ENCODE results near the gene PLCL2.

Gene PLCL2

DNA sequence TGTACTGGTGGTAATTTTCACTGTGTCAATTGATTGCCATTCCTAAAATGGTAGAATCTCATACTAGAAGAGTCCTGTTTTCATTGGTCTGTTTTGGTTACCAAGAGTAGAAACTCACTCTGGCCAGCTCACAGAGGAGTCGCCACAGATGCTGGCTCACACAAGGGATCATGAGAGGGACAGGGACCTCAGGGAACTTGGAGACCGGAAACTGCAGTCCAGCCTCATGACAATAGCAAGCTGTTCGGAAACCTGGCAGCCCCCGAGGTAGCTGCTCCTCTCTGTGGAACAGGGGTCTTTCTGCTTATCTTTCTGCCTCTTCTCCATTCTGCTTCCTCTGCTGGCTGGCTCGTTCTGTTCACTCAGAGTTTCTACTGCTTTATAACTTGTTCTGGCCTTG lies 192.9 kb downstream of the PLCL2 start:
- Histone ChIP-seq H3K4me1 (ENCODE audit: insufficient read depth, low read length, severe bottlenecking) (no peaks in the 10 kb centered on the region), H3K9ac (ENCODE audit: low read length) (no peak overlapping the region), H2AFZ (ENCODE audit: low read length) (no peak overlapping the region), H4K20me1 (ENCODE audit: insufficient read depth, low read length) (no peaks in the 10 kb centered on the region), H3K27ac (ENCODE audit: low read depth, low read length, poor library complexity, severe bottlenecking) (no peak overlapping the region), H3F3A (ENCODE audit: insufficient read depth, low read length) (no peaks in the 10 kb centered on the region), H3K9me3 (ENCODE audit: low read length) (no peaks in the 10 kb centered on the region), H3K9me2 (ENCODE audit: low read depth, low read length) (no peaks in the 10 kb centered on the region), H3K36me3 (ENCODE audit: insufficient read depth, low read length) (peaks cover 59% of the 10 kb centered on the region), H3K79me2 (ENCODE audit: insufficient read depth, low read length) (no peaks in the 10 kb centered on the region), H3K4me2 (ENCODE audit: low read length) (no peak overlapping the region), H3K4me3 (ENCODE audit: low read depth, low read length, poor library complexity, severe bottlenecking) (no peak overlapping the region), H3K27me3 (ENCODE audit: insufficient read depth, low read length) (no peaks in the 10 kb centered on the region)
- no peak for TF ChIP-seq EZH2 (IDR thresholded peaks at IDR 0.05; ENCODE audit: borderline replicate concordance, low read length)
- TF ChIP-seq, protein P1, sequence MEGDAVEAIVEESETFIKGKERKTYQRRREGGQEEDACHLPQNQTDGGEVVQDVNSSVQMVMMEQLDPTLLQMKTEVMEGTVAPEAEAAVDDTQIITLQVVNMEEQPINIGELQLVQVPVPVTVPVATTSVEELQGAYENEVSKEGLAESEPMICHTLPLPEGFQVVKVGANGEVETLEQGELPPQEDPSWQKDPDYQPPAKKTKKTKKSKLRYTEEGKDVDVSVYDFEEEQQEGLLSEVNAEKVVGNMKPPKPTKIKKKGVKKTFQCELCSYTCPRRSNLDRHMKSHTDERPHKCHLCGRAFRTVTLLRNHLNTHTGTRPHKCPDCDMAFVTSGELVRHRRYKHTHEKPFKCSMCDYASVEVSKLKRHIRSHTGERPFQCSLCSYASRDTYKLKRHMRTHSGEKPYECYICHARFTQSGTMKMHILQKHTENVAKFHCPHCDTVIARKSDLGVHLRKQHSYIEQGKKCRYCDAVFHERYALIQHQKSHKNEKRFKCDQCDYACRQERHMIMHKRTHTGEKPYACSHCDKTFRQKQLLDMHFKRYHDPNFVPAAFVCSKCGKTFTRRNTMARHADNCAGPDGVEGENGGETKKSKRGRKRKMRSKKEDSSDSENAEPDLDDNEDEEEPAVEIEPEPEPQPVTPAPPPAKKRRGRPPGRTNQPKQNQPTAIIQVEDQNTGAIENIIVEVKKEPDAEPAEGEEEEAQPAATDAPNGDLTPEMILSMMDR (IDR thresholded peaks at IDR 0.05; ENCODE audit: low read length), result no peak

DNA sequence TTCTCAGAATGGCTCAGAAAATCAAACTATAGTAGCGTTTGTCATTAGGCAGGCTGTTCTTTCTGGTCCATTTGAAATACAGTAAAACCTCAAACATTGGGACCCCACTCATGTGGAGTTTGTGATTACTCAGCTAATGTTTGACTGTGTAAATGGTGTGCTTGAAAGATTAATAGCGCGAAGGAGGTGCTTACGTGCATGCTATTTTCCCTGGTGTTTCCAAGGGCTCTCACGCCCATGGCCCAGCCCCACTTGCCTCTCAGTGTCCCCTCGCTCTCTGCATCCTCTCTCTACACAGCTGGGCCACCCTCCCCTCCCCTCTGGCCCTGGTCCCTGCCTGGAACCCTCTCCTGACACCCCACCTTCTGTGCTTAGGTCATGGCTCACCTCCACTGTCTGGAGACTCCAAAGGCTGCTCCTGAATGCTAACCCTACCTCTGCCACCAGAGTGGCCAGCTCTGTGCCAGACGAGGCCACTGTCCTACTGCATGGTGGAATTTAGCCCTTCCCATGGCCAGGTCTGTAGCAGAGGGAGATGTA lies 194.2 kb downstream of the PLCL2 start:
- no peaks in the 10 kb centered on the region for H3F3A ChIP-seq (ENCODE audit: insufficient read depth, low read length)
- no peaks in the 10 kb centered on the region for H3K79me2 ChIP-seq (ENCODE audit: insufficient read depth, low read length)
- H3K27me3 ChIP-seq (ENCODE audit: insufficient read depth, low read length), result no peaks in the 10 kb centered on the region
- no peaks in the 10 kb centered on the region for H3K9me3 ChIP-seq (ENCODE audit: low read length)
- no peak overlapping the region for H3K9ac ChIP-seq (ENCODE audit: low read length)
- no peaks in the 10 kb centered on the region for H3K9me2 ChIP-seq (ENCODE audit: low read depth, low read length)
- H4K20me1 ChIP-seq (ENCODE audit: insufficient read depth, low read length), result no peaks in the 10 kb centered on the region
- no peak overlapping the region for H3K4me3 ChIP-seq (ENCODE audit: low read depth, low read length, poor library complexity, severe bottlenecking)
- H3K4me1 ChIP-seq (ENCODE audit: insufficient read depth, low read length, severe bottlenecking), result no peaks in the 10 kb centered on the region
- no peak overlapping the region for H3K4me2 ChIP-seq (ENCODE audit: low read length)
- no peak for TF ChIP-seq EZH2 (IDR thresholded peaks at IDR 0.05; ENCODE audit: borderline replicate concordance, low read length)
- TF ChIP-seq, protein P1 (IDR thresholded peaks at IDR 0.05; ENCODE audit: low read length), result no peak
- H2AFZ ChIP-seq (ENCODE audit: low read length), result no peak overlapping the region
- peaks cover 57% of the 10 kb centered on the region for H3K36me3 ChIP-seq (ENCODE audit: insufficient read depth, low read length)
- no peak overlapping the region for H3K27ac ChIP-seq (ENCODE audit: low read depth, low read length, poor library complexity, severe bottlenecking)

GRCh38 chr3:17079933-17080332 lies 195.2 kb downstream of the PLCL2 start:
- Histone ChIP-seq H4K20me1 (ENCODE audit: insufficient read depth, low read length) (no peaks in the 10 kb centered on the region), H3K79me2 (ENCODE audit: insufficient read depth, low read length) (no peaks in the 10 kb centered on the region), H3K9me3 (ENCODE audit: low read length) (no peaks in the 10 kb centered on the region), H3K4me1 (ENCODE audit: insufficient read depth, low read length, severe bottlenecking) (no peaks in the 10 kb centered on the region), H3K27ac (ENCODE audit: low read depth, low read length, poor library complexity, severe bottlenecking) (no peak overlapping the region), H3K36me3 (ENCODE audit: insufficient read depth, low read length) (peaks cover 55% of the 10 kb centered on the region), H3K27me3 (ENCODE audit: insufficient read depth, low read length) (no peaks in the 10 kb centered on the region), H3F3A (ENCODE audit: insufficient read depth, low read length) (no peaks in the 10 kb centered on the region), H3K4me2 (ENCODE audit: low read length) (no peak overlapping the region), H3K9me2 (ENCODE audit: low read depth, low read length) (no peaks in the 10 kb centered on the region), H3K9ac (ENCODE audit: low read length) (no peak overlapping the region), H3K4me3 (ENCODE audit: low read depth, low read length, poor library complexity, severe bottlenecking) (no peak overlapping the region), H2AFZ (ENCODE audit: low read length) (no peak overlapping the region)
- TF ChIP-seq, protein P1 (IDR thresholded peaks at IDR 0.05; ENCODE audit: low read length), result no peak

Measured in OCI-LY1 (cell line).